GM10847 (cell line): Measurements from ENCODE around the gene NKD2.

ENCODE experiments used
- POLR2A ChIP-seq: IDR thresholded peaks from 2 replicates; pipeline ENCODE4 v1.6.1; 2011; ENCODE audit not compliant: insufficient read length; ENCODE audit errors: extremely low read depth

NKD2 gene

GRCh38 chr5:1004461-1005248 lies 3.9 kb upstream of the NKD2 start:
- no peak for TF ChIP-seq POLR2A

GRCh38 chr5:1005249-1005851 lies 3.3 kb upstream of the NKD2 start:
- TF ChIP-seq POLR2A = no peak

- TF ChIP-seq POLR2A = no peak
Measured at GRCh38 chr5:1005904-1006655, 2.5 kb upstream of the NKD2 start.

- TF ChIP-seq POLR2A = no peak
Measured at GRCh38 chr5:1006656-1007071, 1.9 kb upstream of the NKD2 start.

- TF ChIP-seq POLR2A = no peak
Measured at GRCh38 chr5:1007221-1007680, 1.4 kb upstream of the NKD2 start.

- no peak for TF ChIP-seq POLR2A
Measured at GRCh38 chr5:1007681-1008450, 736 bp upstream of the NKD2 start.

- no peak for TF ChIP-seq POLR2A
Measured at GRCh38 chr5:1009359-1010180, 968 bp downstream of the NKD2 start.

GRCh38 chr5:1010181-1010510 lies 1.5 kb downstream of the NKD2 start:
- TF ChIP-seq POLR2A = no peak

GRCh38 chr5:1010641-1011046 lies 2.0 kb downstream of the NKD2 start:
- TF ChIP-seq POLR2A = no peak

GRCh38 chr5:1011226-1011631 lies 2.6 kb downstream of the NKD2 start:
- TF ChIP-seq POLR2A = no peak

- TF ChIP-seq POLR2A = no peak
Measured at GRCh38 chr5:1011741-1012312, 3.2 kb downstream of the NKD2 start.

- TF ChIP-seq POLR2A = no peak
Measured at GRCh38 chr5:1012313-1012841, 3.8 kb downstream of the NKD2 start.

GRCh38 chr5:1012900-1013237 lies 4.3 kb downstream of the NKD2 start:
- TF ChIP-seq POLR2A = no peak
